GM12875 (cell line): Measurements from ENCODE around the gene ZPR1.

Source experiments
- H3K4me3 ChIP-seq: one replicate; pipeline ENCODE4 v1.5.1; 2011; ENCODE audit warnings: low read depth, low read length, control low read depth
- TF ChIP-seq, protein P1 (sequence below): IDR thresholded peaks from 2 replicates; pipeline ENCODE4 v1.5.1; 2011; ENCODE audit warnings: low read depth, mild to moderate bottlenecking, control low read depth, inconsistent platforms, low read length, moderate library complexity, borderline replicate concordance; ENCODE audit not compliant: insufficient read depth

The ZPR1 gene

DNA sequence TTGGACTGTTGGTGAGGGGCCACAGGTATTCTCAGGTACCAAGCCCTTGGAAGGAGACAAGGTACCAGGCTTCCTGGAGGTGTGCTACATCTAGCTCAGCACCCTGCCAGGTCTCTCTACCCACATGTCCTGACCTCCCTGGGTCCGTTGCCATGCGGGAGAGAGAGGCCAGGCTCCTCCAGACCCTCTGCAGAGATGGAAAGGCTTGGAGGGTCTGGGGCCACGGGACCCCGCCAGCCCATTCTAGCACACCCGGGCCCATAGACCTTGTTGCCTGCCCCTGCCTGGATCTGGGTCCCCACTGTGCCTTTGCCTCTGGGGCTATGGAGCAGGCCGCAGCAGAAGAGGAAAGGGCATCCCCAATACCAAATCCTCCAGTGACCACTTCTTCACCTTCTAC lies 39.6 kb upstream of the ZPR1 start:
- TF ChIP-seq, protein P1, sequence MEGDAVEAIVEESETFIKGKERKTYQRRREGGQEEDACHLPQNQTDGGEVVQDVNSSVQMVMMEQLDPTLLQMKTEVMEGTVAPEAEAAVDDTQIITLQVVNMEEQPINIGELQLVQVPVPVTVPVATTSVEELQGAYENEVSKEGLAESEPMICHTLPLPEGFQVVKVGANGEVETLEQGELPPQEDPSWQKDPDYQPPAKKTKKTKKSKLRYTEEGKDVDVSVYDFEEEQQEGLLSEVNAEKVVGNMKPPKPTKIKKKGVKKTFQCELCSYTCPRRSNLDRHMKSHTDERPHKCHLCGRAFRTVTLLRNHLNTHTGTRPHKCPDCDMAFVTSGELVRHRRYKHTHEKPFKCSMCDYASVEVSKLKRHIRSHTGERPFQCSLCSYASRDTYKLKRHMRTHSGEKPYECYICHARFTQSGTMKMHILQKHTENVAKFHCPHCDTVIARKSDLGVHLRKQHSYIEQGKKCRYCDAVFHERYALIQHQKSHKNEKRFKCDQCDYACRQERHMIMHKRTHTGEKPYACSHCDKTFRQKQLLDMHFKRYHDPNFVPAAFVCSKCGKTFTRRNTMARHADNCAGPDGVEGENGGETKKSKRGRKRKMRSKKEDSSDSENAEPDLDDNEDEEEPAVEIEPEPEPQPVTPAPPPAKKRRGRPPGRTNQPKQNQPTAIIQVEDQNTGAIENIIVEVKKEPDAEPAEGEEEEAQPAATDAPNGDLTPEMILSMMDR, result no peak

DNA sequence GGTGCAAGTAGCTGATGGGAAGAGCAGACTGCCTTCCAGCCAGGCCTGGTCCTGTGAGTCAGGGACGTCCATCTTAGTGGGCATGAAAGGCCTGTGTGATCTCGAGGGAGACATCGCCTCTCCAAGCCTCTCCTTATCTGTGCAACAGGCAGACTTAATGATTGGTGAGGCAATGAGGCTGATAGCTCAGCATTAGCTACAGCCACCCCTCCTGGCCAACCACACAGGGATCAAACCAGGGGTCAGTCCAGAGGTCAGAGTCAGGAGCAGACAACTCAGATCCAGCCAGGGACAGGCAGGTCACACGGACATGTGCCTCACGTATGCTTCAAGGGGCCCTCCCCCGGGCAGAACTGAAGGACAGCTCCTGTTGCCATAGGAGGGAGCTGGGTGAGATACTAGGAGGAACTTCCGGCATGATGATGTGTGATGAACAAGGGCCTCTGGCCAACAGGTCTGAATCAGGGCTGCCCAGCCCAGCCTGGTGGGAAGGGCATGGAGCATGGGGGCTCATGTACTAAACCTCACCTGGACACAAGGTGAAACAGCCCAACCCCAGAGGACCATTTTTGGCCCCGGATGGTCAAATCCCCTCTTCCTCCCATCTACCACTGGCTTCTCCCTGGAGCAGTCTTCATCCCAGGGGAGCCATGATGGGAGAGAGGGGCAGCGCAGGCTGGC lies 39.1 kb upstream of the ZPR1 start:
- TF ChIP-seq, protein P1, result no peak
- no peak overlapping the region for H3K4me3 ChIP-seq

More for the DNA sequence above, 39.6 kb upstream of the ZPR1 start:
- H3K4me3 ChIP-seq, result no peak overlapping the region

DNA sequence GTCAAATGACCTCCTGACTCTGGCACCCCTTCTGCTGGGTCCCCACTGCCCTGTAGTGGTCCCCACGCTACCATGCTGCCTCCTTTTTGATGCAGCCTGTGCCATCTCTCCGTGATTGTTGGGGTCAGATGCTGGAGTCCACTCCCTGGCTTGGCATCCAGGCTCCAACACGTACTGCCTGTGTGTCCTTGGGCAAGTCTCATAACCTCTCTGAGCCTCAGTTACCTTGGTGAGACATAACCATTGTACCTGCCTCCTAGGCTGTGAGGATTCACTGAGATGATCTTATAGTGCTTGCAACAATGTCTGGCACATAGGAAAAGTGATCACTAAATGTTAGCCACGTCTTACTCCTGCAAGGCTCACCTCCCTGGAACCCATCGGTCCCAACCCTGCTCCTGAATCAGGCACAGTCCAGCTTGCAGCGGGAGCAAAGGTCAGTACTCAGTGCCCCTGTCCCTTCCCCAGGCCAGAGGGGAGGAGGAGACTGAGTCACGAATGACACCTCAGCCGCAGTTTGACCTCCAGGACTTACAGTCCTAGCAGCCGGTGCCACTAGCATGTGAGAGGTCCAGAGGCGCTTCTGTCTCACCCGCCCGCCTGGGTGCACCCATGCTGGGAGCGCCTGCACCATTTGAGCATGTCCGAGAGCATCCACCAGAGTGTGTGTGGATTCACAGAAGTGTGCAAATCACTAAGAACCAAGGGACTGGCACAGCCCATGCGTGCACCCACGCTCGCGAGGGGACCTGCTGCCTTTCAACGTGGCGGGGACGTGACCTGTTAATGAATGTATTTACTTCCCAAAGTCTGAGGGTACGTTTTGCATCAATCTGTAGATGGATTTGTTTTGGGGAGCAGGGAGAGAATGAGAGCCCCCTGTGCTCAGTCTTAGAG lies 38.3 kb upstream of the ZPR1 start:
- H3K4me3 ChIP-seq, result no peak overlapping the region
- TF ChIP-seq, protein P1, result no peak

DNA sequence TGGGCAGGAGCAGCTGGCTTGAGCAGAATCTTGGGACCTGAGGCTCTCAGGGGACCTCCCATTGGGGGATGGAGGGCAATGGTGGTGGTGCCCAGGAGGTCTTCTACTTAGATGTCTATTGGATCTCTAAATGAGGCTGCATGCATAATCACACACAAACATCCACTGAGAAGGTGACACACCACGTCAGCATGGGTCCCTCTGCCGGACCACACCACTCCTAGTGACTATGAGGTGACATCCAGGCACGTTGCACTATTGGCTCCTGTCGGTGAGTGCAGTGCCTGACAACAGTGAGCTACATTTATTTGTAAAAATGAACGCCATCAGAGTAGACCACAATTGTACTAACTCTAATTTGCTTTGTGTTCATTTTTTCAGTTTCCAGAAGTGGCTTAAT lies 37.6 kb upstream of the ZPR1 start:
- TF ChIP-seq, protein P1, result no peak
- no peak overlapping the region for H3K4me3 ChIP-seq

DNA sequence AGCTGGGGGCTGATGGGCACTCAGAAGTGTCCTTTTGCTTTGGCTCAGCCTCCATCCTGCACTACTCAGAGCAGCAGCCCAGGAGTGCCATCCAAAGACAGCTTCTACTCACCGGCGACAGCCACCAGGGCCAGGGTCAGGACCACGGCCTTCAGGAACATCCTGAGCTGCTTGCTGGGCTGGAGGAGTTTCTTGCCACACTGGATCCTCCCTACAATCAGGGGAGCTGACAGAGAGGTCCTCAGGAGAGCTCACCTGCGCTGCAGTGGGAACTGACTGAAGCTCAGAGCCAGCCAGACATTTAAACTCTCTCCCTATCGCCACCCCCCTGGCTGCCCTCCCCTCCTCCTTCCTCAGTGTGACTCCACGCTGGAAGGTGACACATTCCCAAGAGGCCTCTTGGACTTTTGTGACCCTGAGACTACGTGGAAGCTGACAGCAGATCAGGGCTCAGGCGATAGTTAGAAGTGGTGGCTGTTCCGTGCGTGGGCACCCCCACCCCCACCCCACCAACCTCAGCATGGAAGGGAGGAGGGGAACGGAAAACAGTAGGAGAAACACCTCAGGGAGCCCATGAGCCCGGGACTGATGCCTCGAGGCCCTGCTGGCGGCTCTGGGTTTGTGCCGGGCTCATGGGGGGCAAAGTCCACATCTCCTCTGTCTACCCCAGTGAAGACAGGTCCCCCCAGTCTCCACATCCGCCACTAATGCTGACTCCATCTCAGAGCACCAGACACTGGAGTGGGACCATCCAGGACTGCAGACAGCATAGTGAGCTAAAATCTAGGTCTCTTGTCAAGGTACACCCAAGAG lies 35.4 kb upstream of the ZPR1 start, which contains the start of gene APOA4:
Gene APOA4, minus strand, starts transcription at position 274 of the 813 bp plus-strand sequence. Its CDS starts 113 bp downstream, at position 161.
- no peak within 1 kb of the TSS for H3K4me3 ChIP-seq
- TF ChIP-seq, protein P1, result no peak

DNA sequence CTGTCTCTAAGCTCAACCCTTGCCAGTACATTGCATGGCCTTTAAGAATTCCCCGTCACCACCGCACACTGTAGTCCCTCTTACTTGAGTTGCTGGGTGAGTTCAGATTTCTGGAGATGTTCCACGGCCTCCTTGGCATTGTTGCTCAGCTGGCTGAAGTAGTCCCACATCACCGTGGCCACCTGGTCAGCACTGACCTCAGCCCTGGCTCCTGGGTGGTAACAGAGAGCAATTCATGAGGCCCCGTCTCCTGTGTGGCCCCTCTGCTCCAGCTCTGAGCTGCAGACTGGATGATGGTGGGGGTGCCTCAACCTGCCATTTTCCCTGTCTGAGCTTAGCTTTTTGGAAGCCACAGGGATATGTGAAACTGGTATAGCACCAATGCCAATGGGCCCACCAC lies 34.8 kb upstream of the ZPR1 start:
- no peak overlapping the region for H3K4me3 ChIP-seq
- TF ChIP-seq, protein P1, result no peak
